KMS-11 (cell line): ENCODE measurements around the gene CACNA1S.

Experiments used
- H2AFZ ChIP-seq: fragments of 200-600 bp; sonication (generic); 2 replicates; pipeline ENCODE4 v1.6.1; 2016; ENCODE audit warnings: antibody characterized with exemption, mixed run types, low read depth
- H3K27ac ChIP-seq: fragments of 200-600 bp; sonication (generic); 2 replicates; pipeline ENCODE4 v1.6.1; 2016; ENCODE audit warnings: mild to moderate bottlenecking, mixed run types
- H3K27me3 ChIP-seq: fragments of 200-600 bp; sonication (generic); 2 replicates; pipeline ENCODE4 v1.6.1; 2017; ENCODE audit warnings: mild to moderate bottlenecking, low read depth, mixed run types, moderate library complexity; ENCODE audit not compliant: insufficient read depth
- H3K36me3 ChIP-seq: fragments of 200-600 bp; sonication (generic); 2 replicates; pipeline ENCODE4 v1.6.1; 2017; ENCODE audit warnings: mild to moderate bottlenecking, mixed run types; ENCODE audit not compliant: insufficient read depth
- H3K4me1 ChIP-seq: fragments of 200-600 bp; sonication (generic); 2 replicates; pipeline ENCODE4 v1.6.1; 2016; ENCODE audit warnings: mild to moderate bottlenecking, low read depth, mixed run types; ENCODE audit not compliant: poor library complexity, severe bottlenecking
- H3K4me2 ChIP-seq: fragments of 200-600 bp; sonication (generic); 2 replicates; pipeline ENCODE4 v1.7.0; 2016; ENCODE audit warnings: mild to moderate bottlenecking, mixed run types
- H3K4me3 ChIP-seq: fragments of 200-600 bp; sonication (generic); IDR thresholded peaks from 2 replicates; pipeline ENCODE4 v1.6.1; 2017; ENCODE audit warnings: low read depth, low read length, mixed read lengths; ENCODE audit not compliant: insufficient read depth
- H3K79me2 ChIP-seq: fragments of 200-600 bp; sonication (generic); 2 replicates; pipeline ENCODE4 v1.6.1; 2016; ENCODE audit warnings: low read depth, mixed run types; ENCODE audit not compliant: insufficient read depth
- H3K9ac ChIP-seq: fragments of 200-600 bp; sonication (generic); 2 replicates; pipeline ENCODE4 v1.6.1; 2016; ENCODE audit warnings: mild to moderate bottlenecking, mixed run types
- H4K20me1 ChIP-seq: fragments of 200-600 bp; sonication (generic); 2 replicates; pipeline ENCODE4 v1.6.1; 2016; ENCODE audit warnings: mild to moderate bottlenecking, mixed run types; ENCODE audit not compliant: insufficient read depth
- TF ChIP-seq, protein P1 (sequence below): fragments of 200-600 bp; sonication (generic); conservative IDR thresholded peaks from 2 replicates; pipeline ENCODE4 v1.6.1; 2017; ENCODE audit warnings: low read depth, mild to moderate bottlenecking, antibody characterized with exemption, low read length, moderate library complexity, mixed read lengths

CACNA1S gene

DNA sequence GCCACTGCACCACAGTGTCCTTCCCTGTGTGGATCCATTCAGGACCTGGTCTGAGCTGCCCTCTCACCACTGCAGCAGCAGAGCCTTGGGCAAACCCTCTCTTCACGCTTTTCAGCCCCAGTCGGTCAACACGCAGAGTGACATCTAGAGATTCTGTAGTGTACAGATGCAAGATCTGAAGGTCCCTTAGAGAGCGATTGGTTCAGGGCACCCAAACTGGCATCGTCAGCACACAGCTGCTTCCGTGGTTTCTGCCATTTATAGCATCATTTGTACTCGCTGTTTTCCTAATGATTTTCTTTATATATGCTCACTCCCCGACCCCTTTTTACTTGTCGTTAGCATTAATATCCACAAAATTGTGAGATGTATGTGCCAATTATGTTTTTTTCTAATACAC is 16.2 kb upstream of the CACNA1S start:
- Histone ChIP-seq H3K79me2 (no peaks in the 10 kb centered on the region), H2AFZ (no peak overlapping the region), H3K27me3 (no peaks in the 10 kb centered on the region; the same call in 1 of the 2 replicates), H3K4me1 (no peaks in the 10 kb centered on the region), H4K20me1 (no peaks in the 10 kb centered on the region), H3K4me3 (no peak overlapping the region), H3K4me2 (no peak overlapping the region), H3K36me3 (no peaks in the 10 kb centered on the region), H3K9ac (no peak overlapping the region), H3K27ac (no peak overlapping the region)
- TF ChIP-seq, protein P1, sequence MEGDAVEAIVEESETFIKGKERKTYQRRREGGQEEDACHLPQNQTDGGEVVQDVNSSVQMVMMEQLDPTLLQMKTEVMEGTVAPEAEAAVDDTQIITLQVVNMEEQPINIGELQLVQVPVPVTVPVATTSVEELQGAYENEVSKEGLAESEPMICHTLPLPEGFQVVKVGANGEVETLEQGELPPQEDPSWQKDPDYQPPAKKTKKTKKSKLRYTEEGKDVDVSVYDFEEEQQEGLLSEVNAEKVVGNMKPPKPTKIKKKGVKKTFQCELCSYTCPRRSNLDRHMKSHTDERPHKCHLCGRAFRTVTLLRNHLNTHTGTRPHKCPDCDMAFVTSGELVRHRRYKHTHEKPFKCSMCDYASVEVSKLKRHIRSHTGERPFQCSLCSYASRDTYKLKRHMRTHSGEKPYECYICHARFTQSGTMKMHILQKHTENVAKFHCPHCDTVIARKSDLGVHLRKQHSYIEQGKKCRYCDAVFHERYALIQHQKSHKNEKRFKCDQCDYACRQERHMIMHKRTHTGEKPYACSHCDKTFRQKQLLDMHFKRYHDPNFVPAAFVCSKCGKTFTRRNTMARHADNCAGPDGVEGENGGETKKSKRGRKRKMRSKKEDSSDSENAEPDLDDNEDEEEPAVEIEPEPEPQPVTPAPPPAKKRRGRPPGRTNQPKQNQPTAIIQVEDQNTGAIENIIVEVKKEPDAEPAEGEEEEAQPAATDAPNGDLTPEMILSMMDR: no peak

DNA sequence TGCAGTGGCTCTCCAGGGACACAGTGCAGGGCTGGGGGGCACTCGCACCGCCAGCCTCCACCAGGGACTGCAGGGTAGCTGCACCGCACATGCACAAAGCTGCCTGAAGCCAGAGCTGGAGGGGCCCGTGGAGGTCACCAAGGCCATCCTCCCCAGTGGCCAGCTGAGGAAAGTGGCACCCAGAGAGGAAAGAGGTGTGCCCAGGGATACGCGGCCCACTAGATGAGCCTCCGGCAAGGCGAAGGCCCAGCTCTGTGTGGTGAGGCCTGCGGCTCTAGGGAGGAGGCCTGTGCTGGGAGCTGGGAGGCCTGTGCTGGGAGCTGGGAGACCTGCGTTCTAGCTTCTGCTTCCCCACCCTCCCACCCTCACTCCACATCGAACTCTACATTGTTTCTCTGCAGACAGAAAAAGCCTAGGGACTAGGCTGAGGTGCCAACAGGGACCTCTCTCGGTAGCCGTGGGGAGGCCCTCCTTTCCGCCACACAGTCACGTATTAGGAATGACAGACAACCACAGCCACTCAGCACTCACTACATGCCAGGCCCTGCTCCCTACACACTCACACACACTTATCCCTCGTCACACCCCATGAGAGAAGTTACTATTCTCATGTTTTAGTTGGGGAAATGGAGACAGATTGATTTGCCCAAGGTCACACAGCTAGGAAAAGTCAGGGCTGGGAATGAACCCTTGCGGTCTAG is 15.7 kb upstream of the CACNA1S start:
- H3K36me3 ChIP-seq: no peaks in the 10 kb centered on the region
- TF ChIP-seq, protein P1: no peak
- H4K20me1 ChIP-seq: no peaks in the 10 kb centered on the region
- H3K27me3 ChIP-seq: no peaks in the 10 kb centered on the region; the same call in 1 of the 2 replicates
- no peak overlapping the region for H3K27ac ChIP-seq
- no peak overlapping the region for H3K4me3 ChIP-seq
- no peaks in the 10 kb centered on the region for H3K4me1 ChIP-seq
- no peaks in the 10 kb centered on the region for H3K79me2 ChIP-seq
- no peak overlapping the region for H3K9ac ChIP-seq
- H3K4me2 ChIP-seq: no peak overlapping the region
- H2AFZ ChIP-seq: no peak overlapping the region

DNA sequence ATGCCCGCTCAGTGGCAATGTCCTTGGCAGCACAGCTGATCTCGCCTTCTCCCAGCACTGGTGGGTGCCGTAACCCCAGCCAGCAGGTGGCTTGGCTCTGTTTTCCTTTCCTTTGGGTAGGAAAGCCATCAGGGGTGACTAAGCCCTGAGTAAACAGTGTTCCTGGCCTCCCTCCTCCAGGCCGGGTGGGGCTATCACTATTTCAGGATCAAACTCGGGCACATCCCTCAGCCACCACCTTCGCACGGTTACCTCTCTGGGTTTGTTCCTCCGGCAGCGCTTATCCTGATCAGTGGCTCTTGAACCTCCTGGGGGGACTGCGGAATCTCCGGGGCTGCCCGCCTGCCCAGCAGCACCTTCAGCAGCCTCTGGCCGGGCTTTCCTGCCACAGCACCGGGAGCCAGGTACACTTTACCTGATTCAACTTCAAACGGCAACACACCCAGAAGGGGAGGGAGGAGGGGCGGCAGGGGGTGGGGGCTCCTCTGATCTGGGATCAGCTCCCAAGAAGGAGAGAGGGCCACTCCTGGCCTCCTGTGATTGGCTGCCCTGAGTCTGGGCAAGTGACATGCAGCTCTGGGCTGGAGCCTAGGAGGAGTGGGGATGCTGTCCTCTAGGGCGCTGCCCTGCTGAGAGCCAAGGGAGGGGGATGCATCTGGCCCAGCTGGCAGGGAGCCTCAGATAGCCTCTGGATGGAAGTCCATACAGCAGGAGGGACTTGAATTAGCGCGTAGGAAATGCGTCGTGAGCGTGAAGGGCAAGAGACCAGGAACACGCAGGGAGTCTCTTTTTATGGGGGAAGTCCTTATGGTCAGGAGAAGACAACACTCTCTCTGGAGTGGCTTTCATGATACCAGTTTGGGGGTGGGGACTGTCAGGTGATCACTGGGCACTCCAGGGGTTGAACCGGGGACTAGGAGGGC is 14.9 kb upstream of the CACNA1S start, which contains the start of gene ASCL5:
Gene ASCL5 (minus strand): TSS at position 353 of the 923 bp plus-strand sequence. CDS start 11,812 bp downstream, outside the sequence.
- no peaks in the 10 kb centered on the region for H3K79me2 ChIP-seq
- no peak within 1 kb of the TSS for H3K4me3 ChIP-seq
- H3K4me1 ChIP-seq: no peaks in the 10 kb centered on the region
- H3K4me2 ChIP-seq: no peak within 1 kb of the TSS
- no peak within 1 kb of the TSS for H3K9ac ChIP-seq
- H4K20me1 ChIP-seq: no peaks in the 10 kb centered on the region
- no peaks in the 10 kb centered on the region for H3K36me3 ChIP-seq
- no peak within 1 kb of the TSS for H2AFZ ChIP-seq
- H3K27me3 ChIP-seq: no peaks in the 10 kb centered on the region; the same call in 1 of the 2 replicates
- H3K27ac ChIP-seq: no peak within 1 kb of the TSS
- TF ChIP-seq, protein P1: no peak

DNA sequence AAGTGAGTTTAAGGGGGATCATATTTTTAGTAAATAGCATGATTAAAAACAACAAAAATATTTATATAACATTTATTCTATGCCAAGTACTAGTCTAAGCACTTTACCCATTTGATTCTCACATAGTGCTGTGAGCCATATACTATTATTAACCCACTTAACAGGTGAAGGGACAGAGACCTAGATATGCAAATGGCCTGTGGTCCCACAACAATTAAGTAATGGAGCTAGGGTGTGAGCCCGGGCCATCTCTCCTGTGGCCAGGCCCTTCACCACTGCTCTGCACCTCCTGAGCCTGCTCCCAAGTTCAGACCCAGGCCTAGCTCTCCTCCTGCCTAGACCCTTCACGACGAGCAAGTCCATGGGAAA is 14.2 kb upstream of the CACNA1S start:
- Histone ChIP-seq H3K79me2 (no peaks in the 10 kb centered on the region), H4K20me1 (no peaks in the 10 kb centered on the region), H3K4me3 (no peak overlapping the region), H2AFZ (no peak overlapping the region), H3K36me3 (no peaks in the 10 kb centered on the region), H3K27ac (no peak overlapping the region), H3K4me1 (no peaks in the 10 kb centered on the region), H3K9ac (no peak overlapping the region), H3K4me2 (no peak overlapping the region), H3K27me3 (no peaks in the 10 kb centered on the region; the same call in 1 of the 2 replicates)
- TF ChIP-seq, protein P1: no peak
